HUDEP-2 (cell line): Measurements from ENCODE around the gene CCDC171.

Source experiments
- DNase-seq, 76 experiments: peaks; one replicate each; lab custom pipeline; 2025; ENCODE audit not compliant: unreplicated experiment in 76 of 76; lab: John Stamatoyannopoulos, UW

CCDC171 gene

DNA sequence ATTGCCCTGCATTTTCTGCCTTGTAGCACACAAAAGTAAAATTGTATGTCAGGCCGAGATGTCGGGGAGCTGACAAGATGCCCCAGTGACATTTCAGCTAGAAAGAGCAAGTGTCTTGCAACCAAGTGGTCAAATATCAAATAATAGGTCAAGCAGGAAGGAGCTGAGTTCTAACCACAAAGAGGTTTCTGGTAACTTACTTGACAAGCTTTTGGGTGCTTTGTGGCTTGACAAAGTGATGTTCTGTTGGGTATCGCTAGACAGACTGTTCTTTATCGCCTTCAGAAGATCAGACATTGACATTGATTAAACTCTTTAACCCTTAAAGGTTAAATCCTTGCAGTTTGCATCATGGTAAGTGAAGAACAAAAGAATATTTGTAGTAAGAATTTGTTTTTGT is 419.9 kb downstream of the CCDC171 start:
- no peak for DNase-seq

DNA sequence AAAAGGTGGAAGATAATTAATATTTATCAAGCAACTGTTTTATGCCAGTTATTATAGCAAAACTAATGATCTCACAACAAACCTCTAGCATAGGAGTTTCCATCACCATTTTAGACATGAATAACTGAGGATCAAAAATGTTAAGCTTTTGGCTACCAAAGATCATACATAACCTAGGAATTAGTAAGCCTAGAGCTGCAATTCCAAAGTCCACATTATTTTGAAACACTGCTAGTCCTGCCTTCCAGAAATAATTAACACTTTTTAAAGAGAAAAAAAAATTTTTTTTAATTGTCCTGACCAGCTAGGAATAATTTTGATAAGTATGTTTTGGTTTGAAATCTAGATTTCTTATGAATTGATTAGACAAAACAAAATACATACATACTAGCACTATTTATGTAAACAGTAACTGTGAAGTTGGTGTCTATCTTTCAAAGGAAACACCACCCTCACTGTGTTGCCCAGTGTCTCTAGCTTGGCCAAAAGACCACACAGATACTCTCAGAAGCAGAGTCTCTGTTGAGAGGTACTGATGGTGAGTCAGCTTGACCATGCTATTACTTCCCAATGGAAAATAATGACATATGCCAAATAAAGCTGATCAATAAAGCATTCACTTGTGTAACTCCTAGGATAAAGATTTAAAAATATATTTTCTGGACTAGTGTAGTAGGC is 422.4 kb downstream of the CCDC171 start:
- no peak for DNase-seq

DNA sequence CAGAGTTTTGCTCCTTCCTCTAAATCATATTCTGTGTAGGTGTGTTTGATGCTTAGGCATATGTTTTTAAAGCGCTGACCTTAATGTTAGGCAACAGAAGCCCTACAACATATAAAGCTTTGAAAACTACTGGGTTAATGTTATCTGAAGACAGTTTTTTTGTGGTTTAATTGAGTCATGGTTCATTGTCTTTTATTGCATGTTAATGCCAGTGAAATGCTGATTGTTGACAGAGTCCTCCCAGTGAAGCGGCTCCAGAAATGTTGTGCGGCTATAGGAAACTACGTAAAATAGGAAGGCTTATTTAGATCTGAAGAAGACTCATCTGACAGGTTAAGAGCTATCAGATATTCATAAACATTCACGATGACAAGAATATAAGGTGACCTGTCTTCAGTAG is 424.6 kb downstream of the CCDC171 start:
- DNase-seq = no peak

DNA sequence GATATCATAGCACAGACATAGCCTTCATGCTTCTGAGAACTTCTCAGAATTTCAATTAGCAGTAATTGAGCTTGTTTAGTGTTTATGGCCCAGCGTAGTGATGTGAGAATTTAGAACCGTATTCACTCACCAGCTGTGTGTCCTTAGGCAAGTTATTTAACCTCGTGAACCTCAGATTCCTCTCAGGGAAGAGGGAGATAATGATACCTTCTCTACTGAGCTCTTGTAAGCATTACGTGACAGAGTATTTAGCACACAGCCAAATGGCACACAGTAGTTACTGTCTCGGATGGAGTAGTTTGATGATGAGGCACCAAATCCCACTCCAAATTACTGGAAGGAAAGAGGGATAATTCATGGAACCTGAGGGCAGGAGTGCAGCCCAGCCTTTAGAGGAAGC is 429.3 kb downstream of the CCDC171 start:
- DNase-seq = no peak

DNA sequence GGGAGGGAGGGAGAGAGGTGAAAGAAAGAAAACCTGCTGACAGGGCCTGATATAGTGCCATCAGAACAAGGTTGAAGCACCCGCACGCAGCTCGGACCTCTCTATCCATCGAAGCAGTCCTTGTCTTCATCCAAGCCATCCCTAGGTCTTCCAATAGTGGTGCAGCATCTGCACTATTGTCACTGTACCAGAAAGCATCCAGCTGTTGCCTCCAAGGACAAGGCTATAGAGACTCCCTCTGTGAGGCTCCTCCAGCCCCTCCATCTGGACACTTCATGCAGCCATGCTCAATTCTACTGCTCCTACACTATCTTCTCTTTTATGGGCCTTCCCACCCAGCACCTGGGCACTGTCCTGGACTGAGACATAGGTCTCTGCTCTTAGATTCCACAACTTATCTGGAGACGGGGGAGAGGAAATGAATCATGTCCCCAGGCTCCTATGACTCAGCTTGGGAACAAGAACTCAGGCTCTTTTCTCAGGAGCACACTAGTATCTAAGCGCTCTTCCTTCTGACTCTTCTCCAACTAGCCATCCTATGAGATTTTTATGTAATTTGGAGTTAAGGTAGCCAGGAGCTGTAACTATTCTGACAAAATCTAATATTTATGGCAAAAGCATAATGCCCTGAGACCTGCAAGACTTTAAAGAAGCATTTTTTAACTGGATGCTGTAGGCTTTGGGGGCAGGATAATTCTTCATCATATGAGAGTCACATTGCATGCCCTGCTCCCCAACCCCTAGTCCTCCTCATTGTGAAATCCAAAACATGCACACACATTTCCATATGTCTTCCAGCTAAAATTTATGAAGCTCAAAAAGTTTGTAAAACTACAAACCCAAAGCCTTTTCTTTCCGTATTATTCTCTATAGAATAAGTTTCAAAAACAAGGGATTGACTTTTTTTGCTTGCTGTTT is 446.8 kb downstream of the CCDC171 start:
- DNase-seq = no peak

DNA sequence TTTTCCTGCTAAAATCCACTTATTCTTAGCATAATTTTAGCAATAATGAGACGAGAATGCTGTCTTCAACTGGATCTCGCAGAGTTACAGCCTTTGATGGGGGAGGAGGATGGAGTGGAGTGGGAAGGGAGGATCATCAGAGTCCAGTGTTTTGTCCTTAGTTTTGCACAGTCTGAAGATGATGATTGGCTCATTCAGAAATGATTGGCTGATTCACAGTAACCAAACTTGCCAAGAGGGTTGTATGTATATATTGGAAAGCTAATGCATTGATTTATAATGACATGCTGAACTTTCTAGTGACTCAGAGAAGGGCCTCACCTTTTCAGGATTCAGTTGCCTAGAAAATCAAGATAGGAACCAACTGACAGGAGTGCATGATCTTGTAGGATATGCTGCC is 448.0 kb downstream of the CCDC171 start:
- no peak for DNase-seq

DNA sequence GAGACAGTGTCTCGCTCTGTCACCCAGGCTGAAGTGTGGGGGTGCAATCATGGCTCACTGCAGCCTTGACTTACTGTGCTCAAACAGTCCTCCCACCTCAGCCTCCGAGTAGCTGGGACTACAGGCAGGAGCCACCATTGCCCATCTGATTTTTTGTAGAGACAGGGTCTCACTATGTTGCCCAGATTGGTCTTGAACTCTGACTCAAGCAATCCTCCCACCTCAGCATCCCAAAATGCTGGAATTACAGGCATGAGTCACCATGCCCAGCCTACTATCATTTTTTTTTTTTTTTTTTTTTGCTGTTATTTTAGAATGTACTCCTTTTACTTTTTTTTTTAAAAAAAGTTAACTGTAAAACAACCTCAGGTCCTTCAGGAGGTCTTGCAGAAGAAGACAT is 449.0 kb downstream of the CCDC171 start:
- DNase-seq = no peak

DNA sequence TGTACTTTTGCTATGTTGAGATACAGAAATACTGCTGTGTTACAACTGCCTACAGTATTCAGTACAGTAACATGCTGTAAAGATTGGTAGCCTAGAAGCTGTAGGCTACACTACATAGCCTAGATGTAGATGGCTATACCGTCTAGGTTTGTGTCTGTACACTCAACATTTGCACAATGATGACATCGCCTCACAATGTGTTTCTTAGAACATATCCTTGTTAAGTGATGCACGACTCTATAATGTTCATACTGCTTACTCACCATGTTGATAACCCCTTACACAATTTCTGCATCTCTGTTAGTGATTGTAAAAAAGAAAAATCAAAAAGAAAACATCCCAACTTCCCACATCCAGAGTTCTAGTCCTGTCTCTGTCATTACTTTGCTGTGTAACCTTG is 450.0 kb downstream of the CCDC171 start:
- no peak for DNase-seq

DNA sequence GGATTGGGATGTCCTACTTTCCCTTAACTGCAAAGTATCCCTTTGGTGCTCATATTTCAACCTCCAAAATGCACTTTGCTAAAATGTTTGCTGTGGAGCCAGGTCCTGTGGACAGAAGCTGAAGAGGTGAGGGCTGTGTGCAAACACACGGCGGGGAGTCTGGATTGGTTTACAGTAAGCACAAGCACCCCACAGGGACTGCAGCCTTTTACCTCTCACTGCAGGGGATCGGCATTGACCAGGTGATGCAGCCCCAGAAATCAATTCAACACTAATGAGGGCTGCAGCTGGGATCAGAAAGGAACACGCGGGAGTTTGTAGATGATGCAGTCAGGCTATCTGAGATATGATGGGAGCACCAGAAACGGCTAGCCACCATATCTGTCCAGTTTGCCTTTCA is 450.9 kb downstream of the CCDC171 start:
- no peak for DNase-seq

DNA sequence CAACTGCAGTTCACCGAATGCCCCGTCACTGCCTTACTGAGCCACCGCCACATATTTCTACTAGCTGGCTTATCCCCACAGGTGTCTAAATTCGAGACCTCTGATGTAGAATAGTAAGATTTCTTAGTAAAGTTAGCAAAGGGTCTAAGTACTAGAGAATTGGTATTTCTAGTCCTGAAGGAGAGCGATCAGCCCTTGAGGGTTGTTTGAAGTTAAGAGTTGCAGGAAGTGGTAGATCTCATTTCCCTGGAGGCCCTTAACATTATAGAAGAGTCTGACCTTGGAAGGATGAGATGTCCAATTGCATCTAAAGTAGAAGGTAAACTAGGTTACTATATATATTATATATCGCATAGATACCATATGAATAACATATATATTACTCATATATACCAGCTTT is 451.8 kb downstream of the CCDC171 start:
- no peak for DNase-seq

DNA sequence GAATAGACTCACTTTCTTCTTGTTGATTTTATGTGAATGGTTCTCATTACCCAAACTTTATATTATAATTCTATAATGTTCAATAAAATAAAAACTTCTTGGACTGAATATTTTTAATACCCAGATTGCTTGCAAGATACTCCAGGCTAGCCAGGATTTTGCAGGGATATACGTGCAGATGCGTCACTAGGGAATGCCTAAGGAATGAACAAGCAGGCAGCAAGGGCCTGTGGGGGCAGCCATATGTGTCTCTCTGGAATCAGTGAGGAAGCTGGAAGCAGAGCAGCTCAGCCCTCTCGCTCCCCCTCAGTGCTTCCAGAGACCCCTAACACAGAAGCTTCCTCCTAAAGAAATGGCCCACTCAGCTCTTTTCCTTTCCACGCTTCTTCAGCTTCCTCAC is 457.4 kb downstream of the CCDC171 start:
- DNase-seq = no peak

DNA sequence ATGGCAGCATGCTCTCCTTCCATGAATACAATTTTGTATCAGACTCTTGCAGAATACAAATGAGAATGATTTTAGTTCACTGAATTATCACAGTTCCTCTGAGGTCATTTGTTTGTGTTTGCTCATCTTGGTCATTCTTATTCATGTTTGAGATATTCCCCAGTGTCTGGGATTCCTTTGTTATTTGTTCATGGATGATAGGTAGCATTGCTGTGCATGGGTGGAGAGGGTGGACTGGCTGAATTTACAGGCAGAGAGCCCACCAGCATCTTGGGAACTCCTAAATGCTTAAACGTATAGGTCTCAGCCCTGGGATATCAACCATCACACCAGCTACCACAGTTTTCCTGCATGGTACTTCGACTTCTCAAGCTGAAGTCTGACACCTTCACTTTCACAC is 459.8 kb downstream of the CCDC171 start:
- DNase-seq = no peak

DNA sequence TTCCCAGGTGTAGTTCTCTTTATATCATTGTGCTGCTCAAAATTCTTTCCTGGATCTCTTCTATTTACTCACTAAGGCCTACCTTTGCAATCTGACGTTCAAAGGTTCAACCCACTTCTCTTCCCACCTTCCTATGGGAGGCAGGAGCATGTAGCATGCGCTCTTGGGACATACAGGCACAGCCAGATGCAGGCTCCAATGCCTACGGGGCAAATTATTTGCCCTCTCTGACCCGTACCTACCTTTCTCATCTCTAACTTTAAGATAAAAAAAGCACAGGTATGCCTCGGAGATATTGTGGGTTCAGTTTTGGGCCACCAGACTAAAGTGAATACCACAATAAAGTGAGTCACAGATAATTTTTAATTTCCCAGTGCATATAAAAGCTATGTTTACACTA is 460.5 kb downstream of the CCDC171 start:
- no peak for DNase-seq

DNA sequence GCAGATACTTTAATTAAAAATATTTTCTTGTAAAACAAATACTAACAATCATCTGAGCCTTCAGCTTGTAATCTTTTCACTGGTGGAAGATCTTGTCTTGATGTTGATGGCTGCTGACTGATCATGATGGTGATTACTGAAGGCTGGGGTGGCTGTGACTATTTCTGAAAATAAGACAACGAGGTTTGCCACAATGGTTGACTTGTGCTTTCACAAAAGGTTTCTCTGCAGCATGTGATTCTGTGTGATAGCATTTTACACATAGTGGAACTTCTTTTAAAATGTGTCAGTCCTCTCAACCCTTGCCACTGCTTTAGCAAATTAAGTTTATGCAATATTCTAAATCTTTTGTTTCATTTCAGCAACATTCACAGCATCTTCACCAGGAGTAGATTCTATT is 461.0 kb downstream of the CCDC171 start:
- DNase-seq = no peak

DNA sequence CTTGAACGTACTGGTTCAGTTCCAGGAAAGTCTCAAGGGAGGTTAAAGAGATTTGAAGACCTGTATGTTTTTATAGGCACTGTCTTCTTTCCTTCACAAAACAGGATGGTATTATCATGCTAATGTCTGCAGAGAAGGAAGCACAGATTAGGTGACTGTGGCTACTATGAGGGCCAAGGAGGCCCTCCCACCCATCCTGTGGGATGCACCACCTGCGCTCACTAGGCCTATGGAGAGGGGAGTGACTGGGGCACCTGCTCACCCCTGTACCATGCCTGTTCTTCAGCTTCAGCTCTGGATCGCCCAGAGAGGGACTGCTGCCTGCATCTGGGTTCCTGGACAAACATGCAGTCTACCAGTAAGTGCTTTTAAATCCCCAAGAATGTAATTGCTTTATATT is 469.4 kb downstream of the CCDC171 start:
- DNase-seq = no peak

DNA sequence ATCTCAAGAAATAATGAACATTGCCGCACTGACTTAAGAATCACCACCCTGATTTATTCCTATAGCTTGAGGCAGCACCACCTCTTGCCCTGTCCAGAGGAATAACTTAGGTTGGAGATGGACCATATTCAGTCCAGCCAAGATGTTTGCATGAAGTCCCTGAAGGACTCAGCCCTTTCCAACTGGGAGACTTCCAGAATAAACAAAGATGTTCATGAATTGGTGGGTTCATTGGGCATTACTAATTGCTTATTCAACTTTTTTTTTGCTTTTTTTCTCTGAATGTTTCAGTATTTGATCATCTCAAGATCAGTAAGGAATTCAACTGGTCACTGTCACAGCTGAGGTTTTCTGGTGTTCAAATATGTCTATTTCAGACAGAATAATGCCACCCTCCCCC is 470.6 kb downstream of the CCDC171 start:
- no peak for DNase-seq
